AG04449 (cell line): ENCODE data around the gene CEP83.
A peak's percentile ranks its signal among the peaks of the same experiment; 100 is the strongest.
"Not testable (repeated sequence)": the region's sequence is repeated elsewhere in the genome, so short reads cannot be mapped to it uniquely, and the experiment has no call there.

Experiments
- CTCF ChIA-PET: fragments of 350-600 bp; formaldehyde crosslinking; extraction: SDS; loops from one replicate; lab custom pipeline; 2021; ENCODE audit warnings: antibody characterized with exemption; lab: Yijun Ruan, JAX
- POLR2A ChIA-PET: fragments of 400-600, 350-600 bp; formaldehyde crosslinking; extraction: SDS; loops from one replicate; lab custom pipeline; 2020; ENCODE audit warnings: antibody characterized with exemption, inconsistent platforms; lab: Yijun Ruan, JAX
- DNase-seq: peaks from one replicate; pipeline ENCODE4 v3.0.0-alpha.2; 2010; ENCODE audit warnings: low read depth, low spot score
- H3K4me3 ChIP-seq: 2 replicates; pipeline ENCODE4 v1.5.1; 2011; ENCODE audit warnings: low read depth, mild to moderate bottlenecking, control low read depth, low read length
- TF ChIP-seq, protein P1 (sequence below): IDR thresholded peaks from one replicate; pipeline ENCODE4 v1.5.1; 2011; ENCODE audit warnings: mild to moderate bottlenecking, moderate library complexity, low read length, control low read depth, inconsistent platforms; ENCODE audit not compliant: insufficient read depth; ENCODE audit errors: missing control alignments

CEP83 gene

DNA sequence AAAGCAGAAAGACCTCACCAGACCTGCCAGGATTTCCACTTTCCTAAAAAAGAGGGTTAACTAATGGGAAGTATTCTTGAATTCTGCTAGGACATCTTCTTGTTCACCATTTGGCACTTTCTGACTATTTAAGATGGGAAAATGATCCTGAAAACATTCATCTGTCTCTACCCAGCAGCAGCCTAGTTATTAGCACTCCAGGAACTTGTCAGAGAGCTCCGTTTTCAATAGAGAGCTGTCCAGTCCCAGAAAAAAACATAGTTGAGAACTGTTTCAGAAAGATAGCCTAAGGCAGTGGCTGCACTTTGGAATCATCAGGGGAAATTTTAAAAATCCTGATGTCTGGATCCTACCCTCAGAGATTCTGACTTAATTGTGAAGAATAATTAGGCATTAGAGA, 22.1 kb upstream of the CEP83 start:
- H3K4me3 ChIP-seq, result no peak overlapping the region
- DNase-seq, result no peak
- POLR2A ChIA-PET, result no interaction called here
- CTCF ChIA-PET, result no interaction called here
- TF ChIP-seq, protein P1, sequence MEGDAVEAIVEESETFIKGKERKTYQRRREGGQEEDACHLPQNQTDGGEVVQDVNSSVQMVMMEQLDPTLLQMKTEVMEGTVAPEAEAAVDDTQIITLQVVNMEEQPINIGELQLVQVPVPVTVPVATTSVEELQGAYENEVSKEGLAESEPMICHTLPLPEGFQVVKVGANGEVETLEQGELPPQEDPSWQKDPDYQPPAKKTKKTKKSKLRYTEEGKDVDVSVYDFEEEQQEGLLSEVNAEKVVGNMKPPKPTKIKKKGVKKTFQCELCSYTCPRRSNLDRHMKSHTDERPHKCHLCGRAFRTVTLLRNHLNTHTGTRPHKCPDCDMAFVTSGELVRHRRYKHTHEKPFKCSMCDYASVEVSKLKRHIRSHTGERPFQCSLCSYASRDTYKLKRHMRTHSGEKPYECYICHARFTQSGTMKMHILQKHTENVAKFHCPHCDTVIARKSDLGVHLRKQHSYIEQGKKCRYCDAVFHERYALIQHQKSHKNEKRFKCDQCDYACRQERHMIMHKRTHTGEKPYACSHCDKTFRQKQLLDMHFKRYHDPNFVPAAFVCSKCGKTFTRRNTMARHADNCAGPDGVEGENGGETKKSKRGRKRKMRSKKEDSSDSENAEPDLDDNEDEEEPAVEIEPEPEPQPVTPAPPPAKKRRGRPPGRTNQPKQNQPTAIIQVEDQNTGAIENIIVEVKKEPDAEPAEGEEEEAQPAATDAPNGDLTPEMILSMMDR, result no peak

GRCh38 chr12:94469522-94469921, 9.9 kb upstream of the CEP83 start:
- ChIA-PET CTCF (no interaction called here), POLR2A (no interaction called here)
- TF ChIP-seq, protein P1, result no peak
- no peak for DNase-seq
- H3K4me3 ChIP-seq, result no peak overlapping the region

DNA sequence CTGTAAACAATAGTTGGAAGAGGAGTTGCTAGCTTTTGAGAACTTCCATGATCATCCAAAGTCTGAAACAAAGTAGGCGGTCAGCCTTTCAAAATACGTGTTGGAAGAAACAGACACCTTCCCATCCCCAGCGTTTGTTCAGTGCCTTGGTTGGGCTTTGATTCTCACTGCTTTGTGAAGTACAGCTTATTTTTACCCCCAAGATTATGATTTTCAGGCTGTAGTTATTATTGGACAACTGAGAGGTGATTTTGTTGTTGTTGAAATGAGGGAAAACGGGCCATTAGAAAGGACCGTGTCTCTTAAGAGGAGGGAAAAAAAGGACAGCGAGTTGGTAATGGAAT, 921 bp upstream of the CEP83 start:
- peak overlapping the region; percentile 84 for H3K4me3 ChIP-seq
- ChIA-PET POLR2A (no interaction called here), CTCF (no interaction called here)
- DNase-seq, result no peak
- TF ChIP-seq, protein P1, result no peak

DNA sequence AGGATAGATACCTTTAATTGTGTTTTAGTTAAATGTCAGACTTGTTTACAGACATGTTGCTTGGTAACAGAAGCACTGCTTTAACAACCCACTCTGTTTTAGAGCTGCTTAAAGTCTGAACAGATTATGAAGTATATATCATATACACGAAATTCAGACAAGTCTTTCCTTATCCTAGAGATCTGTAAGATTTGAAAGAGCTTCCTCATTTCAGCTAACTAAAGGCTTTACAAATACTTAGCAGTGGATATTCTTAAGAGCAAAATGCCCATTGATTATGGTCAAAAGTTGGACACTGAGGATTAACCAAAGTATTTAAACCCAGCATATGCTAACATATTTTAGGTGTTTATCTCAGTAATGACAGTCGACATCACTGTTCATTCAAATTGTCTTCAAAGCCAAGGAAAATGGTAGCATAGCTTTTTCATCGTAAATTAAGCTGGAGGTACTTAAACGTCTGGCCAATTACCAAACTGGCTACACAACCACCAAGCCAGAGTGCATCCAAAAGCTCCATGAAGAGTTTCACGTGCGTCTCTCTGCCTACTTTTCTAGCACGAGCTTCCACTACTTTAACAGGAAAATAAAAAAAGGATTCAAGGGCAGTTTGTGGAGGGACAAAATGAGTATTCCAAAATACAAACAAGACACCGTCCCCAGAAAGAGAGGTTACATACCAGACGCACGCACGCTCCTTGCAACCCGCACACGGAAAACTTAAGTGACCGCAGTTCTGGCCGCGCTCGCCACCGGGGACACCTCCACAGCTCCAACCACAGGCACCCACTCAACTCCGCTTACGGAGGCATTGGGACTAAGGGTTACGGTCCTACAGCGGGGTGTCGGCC, 565 bp downstream of the CEP83 start:
- DNase-seq, result no peak
- peak overlapping the region; percentile 84 for H3K4me3 ChIP-seq
- ChIA-PET CTCF (interaction anchor here (1.0 to 1.9 kb wide), 3 partner anchors 24 to 324 kb away, joined by 3 to 12 read pairs (median 7); no protein-coding TSS in a partner anchor), POLR2A (interaction anchor here (0.6 to 1.0 kb wide), 3 partner anchors 170 to 1042 kb away, joined by 3 to 7 read pairs (median 5); no protein-coding TSS in a partner anchor)
- TF ChIP-seq, protein P1, result no peak

DNA sequence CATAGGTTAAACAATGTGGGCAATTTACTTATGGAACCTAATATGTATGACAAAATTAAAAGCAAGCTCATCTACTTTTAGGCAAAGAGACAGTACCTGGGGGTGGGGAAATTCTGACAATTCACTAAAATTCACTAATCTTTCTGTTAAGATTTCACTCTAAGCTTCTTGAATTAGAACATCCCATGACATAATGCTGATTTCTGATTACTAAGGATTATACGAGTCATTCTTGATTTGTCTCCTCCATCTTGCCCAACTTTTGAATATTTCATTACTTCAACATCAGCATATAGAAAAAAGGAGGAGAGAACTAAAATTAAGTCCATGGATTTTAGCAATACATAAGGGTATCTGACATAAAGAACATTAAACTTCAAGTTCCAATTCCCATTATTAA, 2.4 kb downstream of the CEP83 start:
- ChIA-PET CTCF (no interaction called here), POLR2A (no interaction called here)
- H3K4me3 ChIP-seq, result no peak overlapping the region
- no peak for DNase-seq
- TF ChIP-seq, protein P1, result no peak

DNA sequence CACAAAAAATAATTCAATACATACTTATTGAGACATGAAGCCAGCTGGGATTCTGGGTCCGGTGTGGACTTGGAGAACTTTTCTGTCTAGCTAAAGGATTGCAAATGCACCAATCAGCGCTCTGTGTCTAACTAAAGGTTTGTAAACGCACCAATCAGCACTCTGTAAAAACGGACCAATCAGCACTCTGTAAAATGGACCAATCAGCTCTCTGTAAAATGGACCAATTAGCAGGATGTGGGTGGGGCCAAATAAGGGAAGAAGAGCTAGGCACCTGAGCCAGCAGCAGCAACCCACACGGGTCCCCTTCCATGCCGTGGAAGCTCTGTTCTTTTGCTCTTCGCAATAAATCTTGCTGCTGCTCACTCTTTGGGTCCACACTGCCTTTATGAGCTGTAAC, 5.3 kb downstream of the CEP83 start:
- CTCF ChIA-PET, H3K4me3 ChIP-seq, POLR2A ChIA-PET, DNase-seq: not testable (repeated sequence)
